ENCODE measurements around the gene NT5C1B.

- TF ChIP-seq EP300 (IDR thresholded peaks at IDR 0.05) (no peak), POLR2AphosphoS5 (IDR thresholded peaks at IDR 0.05) (no peak)
Observed at GRCh38 chr2:18522484-18523146, 66.8 kb downstream of the NT5C1B start.

All from esophagus muscularis mucosa (tissue), 3 donors.